C4-2B (cell line): Measurements from ENCODE around the gene KIF18B.

Source experiments
- CTCF ChIP-seq: fragments of 450-650 bp; conservative IDR thresholded peaks from 2 replicates; pipeline ENCODE4 v1.5.1; 2017; ENCODE audit warnings: mild to moderate bottlenecking
- ZFX ChIP-seq: fragments of 450-650 bp; IDR thresholded peaks from 2 replicates; pipeline ENCODE4 v1.6.1; 2017

GRCh38 chr17:44875761-44876160 is 71.8 kb downstream of the KIF18B start:
- TF ChIP-seq CTCF (no peak), ZFX (no peak)
